ENCODE data around the gene AKIRIN2.

Gene AKIRIN2

DNA sequence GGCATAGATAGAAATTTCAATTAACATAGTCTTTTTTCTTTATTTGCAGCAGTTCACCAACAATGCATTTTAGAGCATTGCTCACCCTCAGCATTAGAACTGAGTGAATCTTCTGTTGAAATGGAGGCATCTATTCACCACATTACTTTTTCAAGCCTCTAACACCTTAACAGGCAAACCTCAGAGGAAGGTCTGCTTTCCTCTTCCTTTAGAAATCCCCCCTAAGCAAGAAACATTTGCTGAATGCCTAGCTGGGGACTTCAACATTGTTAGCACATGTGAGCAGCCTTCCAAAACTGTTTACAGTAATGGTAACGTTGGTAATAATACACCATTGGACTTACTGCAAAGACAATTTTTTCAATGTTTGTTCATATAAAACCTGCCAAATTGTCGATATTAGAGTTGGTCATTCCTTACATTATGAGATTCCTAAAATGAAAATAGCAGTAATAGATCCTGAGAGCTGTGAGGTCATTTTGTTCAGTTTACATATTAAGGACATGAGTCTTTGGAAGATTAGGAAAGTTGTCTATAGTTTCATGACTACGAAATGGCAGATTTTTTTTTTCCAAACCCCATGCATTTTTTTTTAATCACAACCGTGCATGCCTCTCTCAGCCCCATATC is 20.6 kb upstream of the AKIRIN2 start:
- no peak for TF ChIP-seq ZFP30 (CRISPR knock-in tag; IDR thresholded peaks at IDR 0.05)
- no peak for TF ChIP-seq RARB (CRISPR knock-in tag; IDR thresholded peaks at IDR 0.05)
- TF ChIP-seq, protein P1, sequence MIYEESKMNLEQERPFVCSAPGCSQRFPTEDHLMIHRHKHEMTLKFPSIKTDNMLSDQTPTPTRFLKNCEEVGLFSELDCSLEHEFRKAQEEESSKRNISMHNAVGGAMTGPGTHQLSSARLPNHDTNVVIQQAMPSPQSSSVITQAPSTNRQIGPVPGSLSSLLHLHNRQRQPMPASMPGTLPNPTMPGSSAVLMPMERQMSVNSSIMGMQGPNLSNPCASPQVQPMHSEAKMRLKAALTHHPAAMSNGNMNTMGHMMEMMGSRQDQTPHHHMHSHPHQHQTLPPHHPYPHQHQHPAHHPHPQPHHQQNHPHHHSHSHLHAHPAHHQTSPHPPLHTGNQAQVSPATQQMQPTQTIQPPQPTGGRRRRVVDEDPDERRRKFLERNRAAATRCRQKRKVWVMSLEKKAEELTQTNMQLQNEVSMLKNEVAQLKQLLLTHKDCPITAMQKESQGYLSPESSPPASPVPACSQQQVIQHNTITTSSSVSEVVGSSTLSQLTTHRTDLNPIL (CRISPR knock-in tag; IDR thresholded peaks at IDR 0.05; ENCODE audit: low read depth) = no peak
- TF ChIP-seq, protein P2, sequence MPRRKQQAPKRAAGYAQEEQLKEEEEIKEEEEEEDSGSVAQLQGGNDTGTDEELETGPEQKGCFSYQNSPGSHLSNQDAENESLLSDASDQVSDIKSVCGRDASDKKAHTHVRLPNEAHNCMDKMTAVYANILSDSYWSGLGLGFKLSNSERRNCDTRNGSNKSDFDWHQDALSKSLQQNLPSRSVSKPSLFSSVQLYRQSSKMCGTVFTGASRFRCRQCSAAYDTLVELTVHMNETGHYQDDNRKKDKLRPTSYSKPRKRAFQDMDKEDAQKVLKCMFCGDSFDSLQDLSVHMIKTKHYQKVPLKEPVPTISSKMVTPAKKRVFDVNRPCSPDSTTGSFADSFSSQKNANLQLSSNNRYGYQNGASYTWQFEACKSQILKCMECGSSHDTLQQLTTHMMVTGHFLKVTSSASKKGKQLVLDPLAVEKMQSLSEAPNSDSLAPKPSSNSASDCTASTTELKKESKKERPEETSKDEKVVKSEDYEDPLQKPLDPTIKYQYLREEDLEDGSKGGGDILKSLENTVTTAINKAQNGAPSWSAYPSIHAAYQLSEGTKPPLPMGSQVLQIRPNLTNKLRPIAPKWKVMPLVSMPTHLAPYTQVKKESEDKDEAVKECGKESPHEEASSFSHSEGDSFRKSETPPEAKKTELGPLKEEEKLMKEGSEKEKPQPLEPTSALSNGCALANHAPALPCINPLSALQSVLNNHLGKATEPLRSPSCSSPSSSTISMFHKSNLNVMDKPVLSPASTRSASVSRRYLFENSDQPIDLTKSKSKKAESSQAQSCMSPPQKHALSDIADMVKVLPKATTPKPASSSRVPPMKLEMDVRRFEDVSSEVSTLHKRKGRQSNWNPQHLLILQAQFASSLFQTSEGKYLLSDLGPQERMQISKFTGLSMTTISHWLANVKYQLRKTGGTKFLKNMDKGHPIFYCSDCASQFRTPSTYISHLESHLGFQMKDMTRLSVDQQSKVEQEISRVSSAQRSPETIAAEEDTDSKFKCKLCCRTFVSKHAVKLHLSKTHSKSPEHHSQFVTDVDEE (CRISPR knock-in tag; IDR thresholded peaks at IDR 0.05) = no peak
- no peak for TF ChIP-seq CSDC2 (CRISPR knock-in tag; IDR thresholded peaks at IDR 0.05)
- TF ChIP-seq, protein P3, sequence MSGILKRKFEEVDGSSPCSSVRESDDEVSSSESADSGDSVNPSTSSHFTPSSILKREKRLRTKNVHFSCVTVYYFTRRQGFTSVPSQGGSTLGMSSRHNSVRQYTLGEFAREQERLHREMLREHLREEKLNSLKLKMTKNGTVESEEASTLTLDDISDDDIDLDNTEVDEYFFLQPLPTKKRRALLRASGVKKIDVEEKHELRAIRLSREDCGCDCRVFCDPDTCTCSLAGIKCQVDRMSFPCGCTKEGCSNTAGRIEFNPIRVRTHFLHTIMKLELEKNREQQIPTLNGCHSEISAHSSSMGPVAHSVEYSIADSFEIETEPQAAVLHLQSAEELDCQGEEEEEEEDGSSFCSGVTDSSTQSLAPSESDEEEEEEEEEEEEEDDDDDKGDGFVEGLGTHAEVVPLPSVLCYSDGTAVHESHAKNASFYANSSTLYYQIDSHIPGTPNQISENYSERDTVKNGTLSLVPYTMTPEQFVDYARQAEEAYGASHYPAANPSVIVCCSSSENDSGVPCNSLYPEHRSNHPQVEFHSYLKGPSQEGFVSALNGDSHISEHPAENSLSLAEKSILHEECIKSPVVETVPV (CRISPR knock-in tag; IDR thresholded peaks at IDR 0.05) = no peak
- no peak for TF ChIP-seq ZNF565 (CRISPR knock-in tag; conservative IDR thresholded peaks at IDR 0.05; ENCODE audit: low read depth)
- peak; percentile 6; the same call in 2 of the 3 replicates for ATAC-seq

DNA sequence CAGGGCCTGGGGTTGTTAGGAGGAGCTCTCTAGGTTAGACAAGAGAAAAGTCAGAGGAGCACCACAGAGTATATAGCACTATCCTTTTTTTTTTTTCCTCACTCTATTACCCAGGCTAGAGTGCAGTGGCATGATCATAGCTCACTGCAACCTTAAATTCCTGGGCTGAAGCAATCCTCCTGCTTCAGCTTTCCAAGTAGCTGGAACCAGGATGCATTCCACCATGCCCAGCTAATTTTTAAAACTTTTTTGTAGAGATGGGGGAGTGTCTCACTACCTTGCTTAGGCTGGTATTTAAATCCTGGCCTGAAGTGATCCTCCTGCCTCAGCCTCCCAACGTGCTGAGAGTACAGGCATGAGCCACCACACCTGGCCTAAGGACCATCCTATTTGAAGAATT is 19.3 kb upstream of the AKIRIN2 start:
- TF ChIP-seq, protein P3 (CRISPR knock-in tag; IDR thresholded peaks at IDR 0.05) = no peak
- TF ChIP-seq OSR1 (CRISPR knock-in tag; IDR thresholded peaks at IDR 0.05) (no peak), TCF4 (CRISPR knock-in tag; IDR thresholded peaks at IDR 0.05; ENCODE audit: borderline replicate concordance) (no peak), GLIS3 (CRISPR knock-in tag; IDR thresholded peaks at IDR 0.05) (no peak), ARNTL (CRISPR knock-in tag; IDR thresholded peaks at IDR 0.05; ENCODE audit: borderline replicate concordance, low read depth) (no peak), ZNF70 (CRISPR knock-in tag; IDR thresholded peaks at IDR 0.05) (no peak), BACH2 (CRISPR knock-in tag; IDR thresholded peaks at IDR 0.05; ENCODE audit: borderline replicate concordance) (no peak), ISL1 (CRISPR knock-in tag; IDR thresholded peaks at IDR 0.05) (no peak), SNAI2 (CRISPR knock-in tag; IDR thresholded peaks at IDR 0.05) (no peak)
- TF ChIP-seq, protein P1 (CRISPR knock-in tag; IDR thresholded peaks at IDR 0.05; ENCODE audit: low read depth) = no peak
- ATAC-seq = peak; percentile 10; the same call in 1 of the 3 replicates

DNA sequence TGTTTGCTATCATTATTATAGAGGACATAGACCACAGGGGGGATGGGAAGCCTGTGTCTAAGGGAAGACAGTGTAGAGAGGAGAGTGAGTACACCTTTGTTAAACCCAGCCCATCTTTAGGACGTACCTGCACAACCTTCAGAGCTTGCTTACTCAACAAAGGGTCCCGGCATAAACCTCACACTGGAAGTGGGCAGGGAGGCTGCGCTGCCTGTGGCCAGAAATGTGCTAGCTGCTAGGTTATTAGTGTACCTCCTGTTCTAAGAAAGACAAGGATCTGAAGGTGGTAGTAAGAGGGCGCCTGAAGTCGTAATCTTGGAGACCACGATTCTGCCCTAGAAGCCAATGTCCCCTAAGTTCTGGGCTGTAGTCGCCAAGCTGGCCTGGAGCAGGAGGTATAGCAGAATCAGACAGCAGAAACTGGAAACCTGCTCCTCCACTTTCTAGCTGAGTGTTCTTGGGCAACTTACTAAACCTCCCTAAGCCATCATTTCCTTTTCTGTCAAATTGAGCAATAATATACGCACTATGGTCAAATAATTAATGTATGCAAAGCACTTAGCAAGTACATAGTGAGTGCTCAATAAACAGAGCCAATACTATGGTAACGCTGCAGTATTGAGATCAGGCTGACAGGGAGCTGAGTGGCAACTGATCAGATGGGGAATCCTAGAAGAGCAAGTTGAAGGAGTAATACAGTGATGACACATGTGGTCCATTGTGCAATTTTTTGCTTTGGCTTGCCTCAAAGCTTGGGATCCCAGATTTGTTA is 16.8 kb upstream of the AKIRIN2 start:
- no peak for ATAC-seq
- no peak for TF ChIP-seq ESRRG (CRISPR knock-in tag; IDR thresholded peaks at IDR 0.05)

DNA sequence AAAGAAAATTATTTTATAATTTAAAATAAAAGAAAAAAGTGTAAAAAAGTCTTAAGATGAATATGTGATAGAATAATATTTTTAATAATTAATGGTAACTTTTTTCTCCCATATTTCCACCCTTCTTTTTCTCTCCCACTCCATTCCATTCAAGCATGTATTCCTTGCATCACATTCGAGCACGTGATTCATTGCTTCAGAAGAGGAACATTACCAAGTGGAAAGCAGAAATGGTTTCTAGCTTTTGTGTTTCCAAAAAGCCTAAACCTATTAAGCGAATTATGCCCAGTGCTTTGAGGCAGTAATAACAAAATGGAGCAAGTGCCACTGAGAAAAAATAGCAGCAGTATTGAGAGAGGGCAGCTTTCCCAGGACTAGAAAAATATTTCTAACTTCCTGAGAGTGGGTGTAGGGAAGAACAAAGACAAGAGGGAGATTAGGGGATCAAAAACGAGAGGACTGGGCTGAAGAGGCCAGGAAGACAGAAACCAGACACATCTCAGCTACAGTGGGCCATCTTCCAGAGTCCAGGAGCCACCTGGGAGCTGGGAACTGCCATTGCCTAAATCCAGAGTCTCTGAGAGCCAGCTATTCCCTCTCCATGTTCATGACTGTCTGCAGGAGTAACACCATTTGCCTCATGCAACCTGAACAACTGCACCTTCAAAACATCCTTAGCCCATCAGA is 15.0 kb upstream of the AKIRIN2 start:
- ATAC-seq = no peak
- no peak for TF ChIP-seq ZNF565 (CRISPR knock-in tag; conservative IDR thresholded peaks at IDR 0.05; ENCODE audit: low read depth)
- TF ChIP-seq RARB (CRISPR knock-in tag; IDR thresholded peaks at IDR 0.05) = no peak
- TF ChIP-seq OSR1 (CRISPR knock-in tag; IDR thresholded peaks at IDR 0.05) = no peak
- TF ChIP-seq ISL1 (CRISPR knock-in tag; IDR thresholded peaks at IDR 0.05) = no peak
- TF ChIP-seq, protein P4, sequence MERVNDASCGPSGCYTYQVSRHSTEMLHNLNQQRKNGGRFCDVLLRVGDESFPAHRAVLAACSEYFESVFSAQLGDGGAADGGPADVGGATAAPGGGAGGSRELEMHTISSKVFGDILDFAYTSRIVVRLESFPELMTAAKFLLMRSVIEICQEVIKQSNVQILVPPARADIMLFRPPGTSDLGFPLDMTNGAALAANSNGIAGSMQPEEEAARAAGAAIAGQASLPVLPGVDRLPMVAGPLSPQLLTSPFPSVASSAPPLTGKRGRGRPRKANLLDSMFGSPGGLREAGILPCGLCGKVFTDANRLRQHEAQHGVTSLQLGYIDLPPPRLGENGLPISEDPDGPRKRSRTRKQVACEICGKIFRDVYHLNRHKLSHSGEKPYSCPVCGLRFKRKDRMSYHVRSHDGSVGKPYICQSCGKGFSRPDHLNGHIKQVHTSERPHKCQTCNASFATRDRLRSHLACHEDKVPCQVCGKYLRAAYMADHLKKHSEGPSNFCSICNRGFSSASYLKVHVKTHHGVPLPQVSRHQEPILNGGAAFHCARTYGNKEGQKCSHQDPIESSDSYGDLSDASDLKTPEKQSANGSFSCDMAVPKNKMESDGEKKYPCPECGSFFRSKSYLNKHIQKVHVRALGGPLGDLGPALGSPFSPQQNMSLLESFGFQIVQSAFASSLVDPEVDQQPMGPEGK (CRISPR knock-in tag; IDR thresholded peaks at IDR 0.05; ENCODE audit: borderline replicate concordance) = no peak
- TF ChIP-seq, protein P2 (CRISPR knock-in tag; IDR thresholded peaks at IDR 0.05) = no peak
- no peak for TF ChIP-seq SNAI2 (CRISPR knock-in tag; IDR thresholded peaks at IDR 0.05)
- TF ChIP-seq ARNTL (CRISPR knock-in tag; IDR thresholded peaks at IDR 0.05; ENCODE audit: borderline replicate concordance, low read depth) = no peak
- no peak for TF ChIP-seq ESRRG (CRISPR knock-in tag; IDR thresholded peaks at IDR 0.05)
- no peak for TF ChIP-seq ZFP3 (CRISPR knock-in tag; IDR thresholded peaks at IDR 0.05)
